GM19239 (cell line): ENCODE data around the gene CYFIP2.

Source experiments
- DNase-seq: peaks from one replicate; pipeline ENCODE4 v3.0.0; 2011; ENCODE audit warnings: low spot score; ENCODE audit not compliant: insufficient read length
- FAIRE-seq: peaks from 2 replicates; lab custom pipeline; 2011; peaks lifted over from hg19 to GRCh38; lab: Jason Lieb, UNC

CYFIP2 gene

DNA sequence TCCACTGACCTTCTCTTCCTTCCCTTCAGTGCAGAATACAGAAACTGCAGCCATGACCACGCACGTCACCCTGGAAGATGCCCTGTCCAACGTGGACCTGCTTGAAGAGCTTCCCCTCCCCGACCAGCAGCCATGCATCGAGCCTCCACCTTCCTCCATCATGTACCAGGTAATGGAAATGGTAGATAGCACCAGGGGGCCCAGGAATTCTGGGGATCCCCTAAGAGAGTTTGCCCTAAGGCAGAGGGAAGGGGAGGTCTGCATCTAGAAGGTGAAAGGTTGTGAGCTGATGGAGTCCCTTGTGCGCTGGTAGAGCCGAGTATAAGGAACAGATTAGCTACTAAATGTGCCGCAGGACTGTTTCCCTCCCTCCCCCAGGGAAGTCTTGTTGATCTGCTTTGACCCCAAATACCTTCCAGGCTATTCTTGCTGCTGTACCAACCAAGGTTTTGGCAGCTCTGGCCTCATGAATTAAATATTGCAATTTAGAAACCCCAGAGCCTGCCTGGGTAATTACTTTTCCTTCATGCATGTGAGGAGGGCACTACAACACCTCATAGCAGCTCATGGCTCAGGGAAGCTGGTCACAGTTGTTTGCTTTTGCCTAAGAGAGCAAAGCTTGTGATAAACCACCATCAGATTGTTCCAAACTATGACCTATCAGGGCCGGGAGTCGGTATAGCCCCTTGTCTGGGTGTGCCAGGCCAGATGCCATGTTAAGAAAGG is 19.6 kb downstream of the CYFIP2 start:
- FAIRE-seq, result no peak
- no peak for DNase-seq

DNA sequence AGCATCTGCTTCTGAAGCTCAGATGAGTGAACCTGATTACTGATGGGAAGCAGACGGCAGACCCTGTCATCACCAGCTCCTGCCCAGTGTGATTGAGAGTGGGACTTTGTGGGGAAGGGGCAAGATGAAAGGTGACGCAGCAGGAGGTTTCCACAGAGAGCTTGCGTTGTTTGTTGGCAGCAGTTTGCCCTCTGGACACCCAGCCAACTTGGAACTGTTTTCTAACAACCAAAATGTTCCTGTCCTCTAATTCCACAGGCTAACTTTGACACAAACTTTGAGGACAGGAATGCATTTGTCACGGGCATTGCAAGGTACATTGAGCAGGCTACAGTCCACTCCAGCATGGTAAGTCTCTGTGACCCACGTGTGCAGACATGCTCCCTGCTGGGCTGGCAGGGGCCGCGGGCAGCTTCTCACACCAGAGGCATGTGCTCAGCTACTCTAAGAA is 20.9 kb downstream of the CYFIP2 start:
- DNase-seq (no peak), FAIRE-seq (no peak)

DNA sequence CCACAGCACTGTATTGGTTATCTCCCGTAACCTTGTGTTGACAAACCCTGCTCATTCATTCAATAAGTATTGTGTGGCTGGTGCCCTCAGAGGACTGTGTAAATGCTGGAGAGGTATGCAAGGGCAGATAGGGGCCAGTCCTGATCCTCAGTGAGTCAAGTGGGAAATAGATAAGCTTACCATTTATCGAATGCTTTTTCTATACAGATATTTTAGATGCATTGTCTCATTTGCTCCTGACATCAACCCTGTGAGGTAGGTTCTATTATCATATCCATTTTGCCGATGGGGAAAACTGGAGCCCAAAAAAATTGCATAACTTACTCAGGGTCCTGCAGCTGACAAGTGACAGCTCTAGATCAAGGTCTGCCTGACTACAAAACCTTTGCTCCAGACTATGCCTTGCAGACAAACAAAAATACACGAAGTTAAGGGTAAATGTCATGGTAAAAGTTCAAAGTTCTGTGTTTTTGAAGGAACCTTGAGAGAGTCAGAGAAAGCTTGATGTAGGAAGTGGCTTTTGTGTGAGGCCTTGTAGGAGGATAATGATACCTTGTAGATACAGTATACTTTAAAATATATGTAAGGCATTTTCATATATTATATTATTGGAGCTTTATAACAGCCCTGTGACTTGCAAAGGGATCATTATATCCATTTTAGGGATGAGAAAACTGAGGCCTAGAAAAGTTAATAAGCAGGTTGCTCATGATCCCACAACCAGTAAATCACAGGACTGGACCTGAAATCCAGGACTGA is 22.7 kb downstream of the CYFIP2 start:
- FAIRE-seq, result no peak
- no peak for DNase-seq

DNA sequence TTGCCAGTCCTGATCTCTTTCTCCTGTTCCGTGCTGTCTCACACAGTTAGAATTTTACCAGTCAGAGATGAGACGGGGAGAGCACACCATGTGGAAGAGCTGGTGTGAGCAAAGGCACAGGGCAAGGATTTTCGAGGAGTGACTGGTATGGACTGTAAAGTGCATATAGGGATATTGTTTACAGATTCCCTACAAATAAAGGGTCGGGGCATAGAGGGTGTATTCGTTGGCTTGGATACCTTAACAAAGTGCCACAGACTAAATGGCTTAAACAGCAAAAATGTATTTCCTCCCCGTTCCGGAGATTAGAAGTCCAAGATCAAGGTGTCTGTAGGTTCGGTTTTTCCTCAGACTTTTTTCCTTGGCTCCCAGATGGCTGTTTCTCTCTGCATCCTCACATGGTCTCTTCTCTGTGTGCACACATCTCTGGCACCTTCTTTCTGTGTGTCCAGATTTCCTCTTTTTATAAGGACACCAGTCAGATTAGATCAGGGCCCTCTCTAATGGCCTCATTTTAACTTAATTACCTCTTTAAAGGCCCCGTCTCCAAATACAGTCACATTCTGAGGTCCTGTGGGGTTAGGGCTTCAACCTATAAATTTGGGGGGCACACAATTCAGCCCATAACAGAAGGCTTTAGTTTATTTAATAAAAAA is 23.4 kb downstream of the CYFIP2 start:
- FAIRE-seq (no peak), DNase-seq (no peak)

DNA sequence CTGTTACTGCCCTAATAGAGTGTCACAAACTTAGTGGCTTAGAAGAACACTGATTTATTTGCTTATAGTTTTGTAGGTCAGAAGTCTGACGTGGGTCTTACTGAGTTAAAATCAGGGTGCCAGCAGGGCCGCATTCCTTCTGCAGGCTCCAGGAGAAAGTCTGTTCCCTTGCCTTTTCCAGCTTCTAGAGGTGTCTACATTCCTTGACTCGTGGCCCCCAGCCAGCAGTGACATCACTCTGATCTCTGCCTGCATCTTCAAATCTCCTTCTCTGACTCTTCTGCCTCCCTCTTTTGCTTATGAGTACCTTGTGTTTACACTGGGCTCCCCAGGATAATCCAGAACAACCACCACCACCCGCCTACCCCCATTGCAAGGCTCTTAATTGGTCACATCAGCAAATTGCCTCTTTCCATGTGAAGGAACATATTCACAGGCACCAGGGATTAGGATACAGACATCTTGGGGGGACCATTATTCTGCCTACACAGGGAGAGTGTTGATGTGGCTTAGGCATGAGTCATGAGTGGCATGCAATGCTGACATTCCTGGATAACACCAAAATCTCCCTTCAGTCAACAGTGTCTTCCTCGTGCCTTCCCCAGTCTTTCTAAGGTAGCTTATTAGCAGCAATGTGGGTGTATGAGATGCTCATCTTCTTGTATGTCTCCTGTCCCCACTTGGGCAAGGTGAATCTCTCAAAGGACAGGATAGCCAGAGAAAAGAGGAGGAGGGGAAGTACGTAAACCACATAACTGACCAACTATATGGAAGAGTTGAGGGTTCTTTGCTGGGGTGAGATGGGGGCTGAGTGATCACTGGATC is 24.4 kb downstream of the CYFIP2 start:
- no peak for FAIRE-seq

DNA sequence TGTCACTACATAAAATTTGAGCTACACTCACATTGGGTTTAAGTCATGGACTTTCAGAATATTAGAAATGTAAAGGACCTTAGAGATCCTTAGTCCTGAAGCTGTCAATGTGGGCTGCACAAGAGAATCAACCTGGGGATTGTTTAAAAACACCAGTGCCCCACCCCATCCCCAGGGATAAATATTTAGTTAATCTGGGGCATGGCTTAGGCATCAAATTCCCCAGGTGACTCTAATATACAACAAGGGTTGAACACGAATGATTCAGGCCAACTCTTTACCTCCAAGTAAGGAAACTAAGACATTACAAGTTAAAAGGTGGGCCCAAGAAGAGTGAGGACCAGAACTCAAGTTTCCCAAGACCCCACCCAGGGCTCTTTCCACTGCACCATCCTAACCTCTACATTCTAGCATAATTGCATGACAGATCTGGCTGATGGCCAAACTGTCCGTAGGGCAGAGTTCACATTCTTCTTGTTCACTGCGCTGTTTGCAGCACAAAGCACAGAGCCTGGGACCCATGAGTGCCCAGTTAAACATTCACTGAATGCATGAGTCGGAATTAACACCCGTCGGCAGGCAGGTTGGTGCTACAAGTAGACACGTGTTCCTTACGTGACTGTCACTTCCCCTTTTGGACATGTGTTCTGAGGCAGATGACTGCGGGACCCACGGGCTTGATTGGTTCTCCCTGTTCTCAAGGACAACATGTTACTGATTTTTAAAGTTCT is 25.2 kb downstream of the CYFIP2 start:
- DNase-seq, result peak; percentile 43
- FAIRE-seq, result peak; percentile 96

More for the DNA sequence above, 24.4 kb downstream of the CYFIP2 start:
- no peak for DNase-seq

DNA sequence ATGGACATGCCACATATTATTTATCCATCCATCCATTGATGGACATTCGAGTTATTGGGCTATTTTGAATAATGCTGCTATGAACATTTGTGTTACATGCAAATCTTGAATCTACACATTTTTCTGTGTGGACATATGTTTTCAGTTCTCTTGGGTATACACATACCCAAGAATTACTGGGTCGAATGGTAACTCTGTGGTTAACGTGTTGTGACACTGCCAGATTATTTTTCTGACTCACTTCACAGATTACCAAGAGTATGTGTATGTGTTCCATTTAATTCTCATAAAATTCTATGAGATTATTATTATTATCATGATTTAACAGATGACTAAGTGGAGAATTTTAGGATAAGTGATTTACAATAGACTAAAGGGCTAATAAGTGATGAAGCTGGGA is 26.7 kb downstream of the CYFIP2 start:
- FAIRE-seq (no peak), DNase-seq (no peak)

DNA sequence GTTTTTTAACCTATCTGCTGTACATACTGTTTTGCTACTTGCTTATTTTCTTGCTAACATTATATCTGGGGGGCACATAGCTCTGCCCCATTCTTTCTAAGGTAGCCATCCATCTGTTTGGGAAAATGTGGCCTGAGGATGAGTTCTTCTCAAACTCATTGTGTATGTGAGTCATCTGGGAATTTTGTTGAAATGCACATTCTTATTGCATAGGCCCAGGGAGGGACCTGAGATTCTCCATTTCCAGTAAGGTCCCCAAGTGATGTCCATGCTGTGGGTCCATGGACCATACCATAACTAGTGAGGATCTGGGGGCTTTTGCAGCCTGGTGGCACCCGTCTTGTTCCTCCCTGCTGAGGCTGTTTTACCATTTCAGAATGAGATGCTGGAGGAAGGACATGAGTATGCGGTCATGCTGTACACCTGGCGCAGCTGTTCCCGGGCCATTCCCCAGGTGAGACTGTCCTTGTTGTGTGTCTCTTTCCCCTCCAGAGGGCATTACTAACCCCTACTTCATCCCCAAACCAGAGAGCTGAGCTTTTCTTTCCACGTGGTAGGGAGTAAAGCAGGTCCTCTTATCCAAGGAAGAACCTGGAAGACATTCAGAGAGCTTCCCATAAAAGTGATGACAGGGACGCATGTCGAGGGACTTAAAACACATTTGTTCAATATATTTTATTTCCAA is 28.6 kb downstream of the CYFIP2 start:
- no peak for DNase-seq
- no peak for FAIRE-seq

DNA sequence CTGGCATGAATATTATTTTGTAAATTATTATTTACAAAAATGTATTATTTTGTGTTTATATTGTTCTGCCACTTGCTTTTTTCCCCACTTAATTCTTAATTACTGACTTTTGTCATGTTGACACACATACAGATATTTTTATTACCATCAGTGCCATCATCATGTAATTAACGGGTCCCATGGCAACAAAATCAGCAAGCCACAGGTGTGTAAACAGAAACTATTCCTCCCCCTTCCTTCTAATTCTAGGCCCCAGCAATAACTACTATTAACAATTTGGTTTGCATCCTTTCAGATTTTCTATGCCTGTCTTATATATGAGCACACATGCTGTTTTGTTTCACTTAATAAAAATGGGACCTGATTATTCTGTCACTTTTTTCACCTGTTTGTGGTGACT is 29.3 kb downstream of the CYFIP2 start:
- FAIRE-seq, result no peak
- no peak for DNase-seq

DNA sequence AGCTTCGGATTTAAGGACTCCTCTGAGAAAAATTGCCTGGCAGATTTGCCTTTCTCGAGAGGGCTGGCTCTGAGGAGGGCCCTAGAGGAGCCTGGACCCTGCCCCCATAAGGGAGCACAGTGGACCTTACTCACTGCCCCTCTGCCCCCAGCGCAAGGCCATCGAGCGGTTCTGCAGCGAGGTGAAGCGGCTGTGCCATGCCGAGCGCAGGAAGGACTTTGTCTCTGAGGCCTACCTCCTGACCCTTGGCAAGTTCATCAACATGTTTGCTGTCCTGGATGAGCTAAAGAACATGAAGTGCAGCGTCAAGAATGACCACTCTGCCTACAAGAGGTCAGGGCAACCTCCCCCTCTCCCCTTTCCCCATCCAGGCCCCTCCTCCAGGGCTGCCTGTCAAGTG is 34.6 kb downstream of the CYFIP2 start:
- no peak for DNase-seq
- no peak for FAIRE-seq

DNA sequence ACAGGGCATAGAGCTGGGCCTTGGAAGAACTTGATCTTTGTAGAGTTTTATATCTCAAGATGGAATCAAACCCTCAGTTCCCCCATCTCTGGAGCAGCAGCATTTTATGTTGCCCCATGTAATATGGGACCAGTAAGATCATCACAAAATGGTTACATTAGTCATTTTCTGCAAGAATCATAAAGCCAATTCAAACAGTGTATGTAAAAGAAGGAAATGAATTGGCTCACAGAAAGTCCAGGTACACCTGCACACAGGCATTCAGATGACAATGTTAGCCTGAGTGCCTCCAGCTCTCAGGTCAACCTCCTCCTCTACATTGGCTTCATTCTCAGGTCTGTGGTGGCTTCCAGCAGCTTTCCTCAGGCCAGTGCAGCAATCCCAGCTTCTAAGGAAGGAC is 35.1 kb downstream of the CYFIP2 start:
- FAIRE-seq (no peak), DNase-seq (no peak)

DNA sequence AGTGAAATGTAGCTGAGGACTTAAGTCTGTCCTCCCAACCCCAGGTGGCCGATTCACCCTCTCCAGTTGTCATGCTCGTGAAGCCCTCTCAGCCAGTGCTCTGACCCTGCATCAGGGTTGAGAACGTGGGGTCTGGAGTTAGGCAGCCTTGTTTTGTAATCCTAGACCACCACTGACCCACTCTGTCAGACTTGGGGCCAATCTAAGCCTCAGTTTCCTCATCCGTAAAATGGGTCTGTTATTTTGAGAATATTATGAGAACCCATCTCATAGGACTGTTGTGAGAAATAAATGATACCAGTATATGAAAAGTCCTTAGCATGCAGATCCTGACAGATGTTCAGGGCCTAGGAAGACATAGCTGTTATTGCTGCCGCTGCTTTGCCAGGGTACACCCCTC is 37.1 kb downstream of the CYFIP2 start:
- FAIRE-seq (no peak), DNase-seq (no peak)

DNA sequence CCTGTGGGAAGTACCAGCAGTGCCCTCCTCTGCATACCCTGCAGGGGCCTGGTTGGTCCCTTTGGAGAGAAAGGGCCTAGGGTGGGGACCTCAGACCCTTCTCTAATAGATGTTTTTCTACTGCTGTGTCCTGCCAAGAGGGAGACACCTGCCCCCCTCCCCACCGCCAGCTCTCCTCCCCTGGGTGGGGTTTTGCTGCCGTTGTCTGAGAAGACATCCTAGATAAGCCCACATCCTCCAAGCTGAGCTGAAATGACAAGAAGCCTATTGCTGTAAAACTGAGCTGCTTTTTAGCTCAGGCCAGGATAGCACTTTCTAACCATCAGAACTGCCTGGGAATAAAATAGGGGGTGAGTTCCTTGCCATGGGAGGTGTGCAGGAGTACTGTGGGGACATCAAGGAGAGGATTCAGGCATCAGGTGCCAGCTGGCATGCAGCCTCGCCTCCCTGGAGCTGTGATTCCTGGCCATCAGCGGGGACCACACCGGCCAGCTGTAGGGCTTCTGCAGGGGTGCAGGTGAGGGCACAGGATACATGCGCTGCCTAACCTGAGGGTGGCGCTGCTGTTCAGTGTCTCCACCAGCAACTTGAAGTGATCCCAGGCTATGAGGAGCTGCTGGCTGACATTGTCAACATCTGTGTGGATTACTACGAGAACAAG is 37.9 kb downstream of the CYFIP2 start:
- FAIRE-seq (no peak), DNase-seq (no peak)

DNA sequence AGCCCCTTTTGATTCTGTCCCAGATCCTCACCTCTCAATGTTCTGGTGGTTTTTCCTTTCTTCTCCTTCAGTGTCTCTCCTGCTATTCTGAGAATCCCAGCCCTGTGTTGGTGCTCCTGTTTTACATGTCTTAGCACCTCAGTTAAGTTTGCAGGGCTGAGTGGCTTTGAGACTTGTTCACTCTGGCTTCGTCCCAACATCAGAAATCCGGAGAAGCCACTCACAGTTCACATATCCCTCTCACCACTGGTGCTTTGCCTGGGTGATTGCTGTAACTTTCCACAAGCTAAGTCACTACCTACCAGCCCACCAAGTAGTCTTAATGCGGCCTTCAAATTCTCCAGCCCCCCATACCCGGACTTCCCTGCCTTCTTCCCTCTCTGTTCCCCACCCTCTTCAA is 40.2 kb downstream of the CYFIP2 start:
- DNase-seq (no peak), FAIRE-seq (no peak)

DNA sequence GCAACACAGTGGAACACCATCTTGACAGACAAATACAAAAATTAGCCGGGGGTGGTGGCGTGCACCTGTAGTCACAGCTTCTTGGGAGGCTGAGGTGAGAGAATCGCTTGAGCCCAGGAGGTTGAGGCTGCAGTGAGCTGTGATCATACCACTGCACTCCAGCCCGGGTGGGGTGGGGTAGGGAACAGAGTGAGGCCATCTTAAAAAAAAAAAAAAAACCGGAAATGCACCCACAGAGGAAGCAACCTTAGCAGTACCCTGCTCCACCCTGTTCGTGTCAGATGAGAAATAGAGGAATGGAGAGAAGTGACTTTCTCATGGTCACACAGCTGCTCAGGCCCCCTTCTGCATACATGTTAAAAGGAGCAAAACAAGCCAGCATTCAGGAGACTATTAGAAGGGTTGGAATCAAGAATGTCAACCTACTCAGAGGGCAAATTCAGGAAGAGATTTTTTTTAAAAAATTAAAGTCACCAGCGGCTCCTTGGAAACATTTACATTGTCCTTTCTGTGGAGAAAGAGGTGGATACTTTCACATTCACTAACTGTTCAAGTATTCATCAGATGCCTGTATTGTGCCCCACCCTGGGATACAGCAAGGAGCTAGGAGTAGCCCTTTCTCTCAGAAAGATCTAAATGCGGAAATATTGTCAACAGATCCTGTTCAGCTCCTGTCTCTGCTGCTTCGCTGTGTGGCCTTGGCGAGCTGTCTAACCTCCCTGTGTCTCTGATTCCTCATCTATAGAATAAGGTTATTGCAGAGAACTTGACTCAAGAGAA is 41.0 kb downstream of the CYFIP2 start:
- FAIRE-seq (no peak), DNase-seq (no peak)

DNA sequence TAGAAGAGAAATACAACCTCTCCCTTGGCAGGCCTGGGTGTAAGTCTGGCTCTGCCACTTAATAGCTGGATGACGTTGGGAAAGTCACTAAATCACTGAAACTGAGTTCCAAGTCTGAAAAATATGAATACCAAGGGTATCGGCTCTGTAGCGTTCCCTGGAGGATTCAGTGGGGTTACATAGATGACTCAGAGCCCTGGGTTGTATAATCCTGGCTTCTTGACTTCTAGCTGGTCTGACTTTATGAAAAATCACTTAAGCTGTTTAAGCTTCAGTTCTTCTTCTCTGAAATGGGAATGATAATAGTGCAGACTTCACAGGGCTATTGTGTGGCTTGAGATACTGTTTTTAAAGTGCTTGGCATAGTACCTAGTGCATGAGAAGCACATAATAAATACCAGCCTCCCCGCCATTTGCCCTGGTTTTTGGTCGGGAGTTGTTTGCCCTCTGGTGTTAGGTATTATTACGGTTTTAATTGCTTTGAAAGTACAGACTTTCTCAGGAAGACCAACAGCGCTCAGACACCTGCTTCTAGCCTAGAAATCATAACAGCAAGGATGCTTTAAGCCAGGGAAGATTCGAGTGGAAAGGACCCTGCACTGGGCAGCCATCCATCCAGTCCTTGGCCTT is 43.0 kb downstream of the CYFIP2 start:
- FAIRE-seq, result no peak
- DNase-seq, result no peak

DNA sequence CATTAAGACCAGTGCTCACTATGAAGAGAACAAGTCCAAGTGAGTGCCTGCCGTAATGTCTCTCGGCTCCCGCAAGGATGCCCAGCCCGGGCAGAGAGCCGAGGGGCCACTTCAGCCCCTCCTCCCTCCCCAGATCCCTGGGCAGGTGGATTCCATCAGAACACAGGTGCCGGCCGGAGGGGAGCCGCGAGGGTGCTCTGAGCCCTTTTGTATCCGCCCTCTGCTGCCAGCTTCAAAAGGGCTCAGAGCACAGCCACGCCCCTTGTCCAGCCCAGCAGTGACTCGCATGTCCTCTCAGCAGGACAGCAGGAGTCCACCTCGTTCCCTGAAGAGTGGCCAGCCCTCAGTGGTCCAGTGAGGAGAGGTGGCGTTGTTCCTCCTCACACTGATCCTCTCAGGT is 43.9 kb downstream of the CYFIP2 start:
- FAIRE-seq, result no peak

DNA sequence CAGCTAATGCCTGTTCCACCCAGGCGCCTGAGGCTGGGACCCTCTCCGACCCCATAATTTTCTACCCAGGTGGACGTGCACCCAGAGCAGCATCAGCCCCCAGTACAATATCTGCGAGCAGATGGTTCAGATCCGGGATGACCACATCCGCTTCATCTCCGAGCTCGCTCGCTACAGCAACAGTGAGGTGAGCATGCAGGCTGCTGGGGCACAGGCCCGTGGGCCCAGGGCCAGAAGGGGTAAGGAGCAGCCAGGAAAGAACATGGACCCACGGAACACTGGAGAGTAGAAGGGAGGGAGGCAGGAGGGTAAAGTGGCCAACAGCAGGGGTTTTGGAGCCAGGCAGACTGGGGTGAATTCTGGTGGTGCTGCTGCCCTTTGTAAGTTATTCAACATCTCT is 45.7 kb downstream of the CYFIP2 start:
- FAIRE-seq (no peak), DNase-seq (no peak)

More for the DNA sequence above, 43.9 kb downstream of the CYFIP2 start:
- DNase-seq, result no peak
